ENCODE data around the gene OR2T10.
"Not testable (repeated sequence)": the region's sequence is repeated elsewhere in the genome, so short reads cannot be mapped to it uniquely, and the experiment has no call there.

The OR2T10 gene

GRCh38 chr1:248592655-248593054 is 4.8 kb downstream of the OR2T10 start:
- H3K4me3 ChIP-seq (ENCODE audit: low read depth, low read length), result no peak overlapping the region

GRCh38 chr1:248590055-248590454 is 7.4 kb downstream of the OR2T10 start:
- H3K4me3 ChIP-seq (ENCODE audit: low read depth, low read length), result no peak overlapping the region
- TF ChIP-seq CTCF (IDR thresholded peaks at IDR 0.05; ENCODE audit: insufficient read depth, low read depth, low read length, missing control alignments), result no peak
- no peak for DNase-seq (ENCODE audit: low read depth)

More at GRCh38 chr1:248592655-248593054, 4.8 kb downstream of the OR2T10 start:
- no peak for DNase-seq (ENCODE audit: low read depth)
- TF ChIP-seq CTCF (IDR thresholded peaks at IDR 0.05; ENCODE audit: insufficient read depth, low read depth, low read length, missing control alignments), result no peak

- DNase-seq (ENCODE audit: low read depth), result peak; percentile 13
- no peak overlapping the region for H3K4me3 ChIP-seq (ENCODE audit: low read depth, low read length)
- TF ChIP-seq CTCF (IDR thresholded peaks at IDR 0.05; ENCODE audit: insufficient read depth, low read depth, low read length, missing control alignments), result no peak
Observed at GRCh38 chr1:248589334-248589733, 8.2 kb downstream of the OR2T10 start.

DNA sequence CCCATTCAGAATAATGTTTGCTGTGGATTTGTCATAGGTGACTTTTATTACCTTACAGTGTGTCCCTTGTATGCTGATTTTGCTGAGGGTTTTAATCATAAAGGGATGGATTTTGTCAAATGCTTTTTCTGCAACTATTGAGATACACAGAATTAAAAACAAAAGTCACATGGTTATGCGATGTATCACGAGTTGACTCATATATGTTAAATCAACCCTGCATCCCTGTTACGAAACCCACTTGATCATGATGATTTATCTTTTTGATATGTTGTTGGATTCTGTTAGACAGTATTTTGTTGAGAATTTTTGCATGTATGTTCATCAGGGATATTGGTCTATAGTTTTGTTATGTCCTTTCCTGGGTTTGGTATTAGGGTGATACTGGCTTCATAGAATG is 12.2 kb downstream of the OR2T10 start:
- no peak for TF ChIP-seq CTCF (IDR thresholded peaks at IDR 0.05; ENCODE audit: insufficient read depth, low read depth, low read length, missing control alignments)
- DNase-seq (ENCODE audit: low read depth), result no peak
- no peak overlapping the region for H3K4me3 ChIP-seq (ENCODE audit: low read depth, low read length)

DNA sequence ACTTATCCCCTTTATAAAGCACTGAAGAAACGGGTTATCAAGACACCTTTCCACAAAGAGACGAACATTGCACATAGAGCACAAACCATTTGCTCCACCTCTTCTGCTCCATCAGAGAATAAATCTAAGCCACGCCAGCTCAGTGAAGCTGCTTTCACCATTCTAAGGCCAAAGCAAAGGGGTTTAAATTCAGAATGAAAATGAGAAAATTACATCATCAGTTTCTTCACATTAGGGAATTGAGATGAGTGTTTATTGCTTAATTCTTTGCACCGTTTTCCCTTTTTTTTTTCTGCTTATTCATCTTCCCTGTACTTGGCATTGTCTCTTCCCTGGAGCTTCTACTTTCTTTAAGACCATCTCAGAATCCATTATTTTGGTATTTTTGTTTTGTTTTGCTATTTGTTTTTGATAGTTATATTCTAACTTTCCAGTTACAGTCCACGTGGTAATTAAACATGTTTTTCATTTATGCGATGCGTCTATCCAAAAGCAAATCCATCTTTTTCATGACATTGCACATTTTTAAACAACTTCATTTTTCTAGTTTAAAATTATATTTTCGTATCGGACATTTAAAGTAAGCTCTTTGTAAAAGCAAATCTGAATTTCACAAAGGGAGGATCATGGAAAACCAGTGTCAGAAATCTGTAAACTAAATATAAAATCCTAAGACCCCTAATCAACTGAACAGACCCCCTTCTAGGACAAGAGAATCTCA is 21.1 kb downstream of the OR2T10 start:
- no peak for TF ChIP-seq CTCF (IDR thresholded peaks at IDR 0.05; ENCODE audit: insufficient read depth, low read depth, low read length, missing control alignments)
- no peak for DNase-seq (ENCODE audit: low read depth)
- no peak overlapping the region for H3K4me3 ChIP-seq (ENCODE audit: low read depth, low read length)

DNA sequence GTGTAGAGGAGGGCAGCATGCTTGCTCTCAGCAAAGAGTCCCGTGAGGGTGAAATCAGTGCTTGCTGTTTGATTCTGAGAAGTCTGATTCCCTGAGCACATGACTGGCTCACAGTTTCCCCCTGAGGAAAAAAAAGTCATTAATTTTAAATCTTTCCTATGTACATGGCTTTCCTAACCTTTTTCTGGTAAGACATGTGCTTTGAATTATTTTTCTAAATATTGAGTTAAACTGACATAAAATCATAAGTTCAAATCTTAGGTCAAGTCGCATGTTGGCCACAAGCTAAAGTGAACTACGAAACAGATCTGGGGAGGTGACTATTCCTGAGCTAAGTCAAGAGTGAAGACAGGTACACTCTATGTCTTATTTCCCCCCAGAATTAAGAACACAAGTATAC is 22.8 kb downstream of the OR2T10 start, which contains the start of gene OR2T34:
Gene OR2T34, minus strand, starts transcription at position 101 of the 400 bp plus-strand sequence. Its CDS starts 0 bp downstream, at position 101.
- DNase-seq (ENCODE audit: low read depth); H3K4me3 ChIP-seq (ENCODE audit: low read depth, low read length): not testable (repeated sequence)

DNA sequence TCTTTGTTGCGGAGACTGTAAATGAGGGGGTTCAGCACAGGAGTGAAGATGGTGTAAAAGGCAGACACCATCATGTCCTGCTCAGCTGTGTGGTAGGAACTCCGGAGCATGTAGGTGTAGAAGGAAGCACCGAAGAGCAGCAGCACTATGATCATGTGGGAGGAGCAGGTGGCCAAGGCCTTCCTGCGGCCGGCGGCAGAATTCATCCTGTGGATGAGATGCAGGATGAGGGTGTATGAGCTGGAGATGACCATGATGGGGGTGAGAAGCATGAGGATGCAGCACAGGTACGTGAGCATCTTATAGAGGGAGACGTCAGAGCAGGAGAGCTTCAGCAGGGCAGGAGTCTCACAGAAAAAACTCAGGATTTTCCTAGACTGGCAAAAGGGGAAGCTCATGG is 23.6 kb downstream of the OR2T10 start:
- H3K4me3 ChIP-seq (ENCODE audit: low read depth, low read length); DNase-seq (ENCODE audit: low read depth): not testable (repeated sequence)

GRCh38 chr1:248572049-248572448 is 25.5 kb downstream of the OR2T10 start:
- not testable (repeated sequence) for DNase-seq (ENCODE audit: low read depth); H3K4me3 ChIP-seq (ENCODE audit: low read depth, low read length)

DNA sequence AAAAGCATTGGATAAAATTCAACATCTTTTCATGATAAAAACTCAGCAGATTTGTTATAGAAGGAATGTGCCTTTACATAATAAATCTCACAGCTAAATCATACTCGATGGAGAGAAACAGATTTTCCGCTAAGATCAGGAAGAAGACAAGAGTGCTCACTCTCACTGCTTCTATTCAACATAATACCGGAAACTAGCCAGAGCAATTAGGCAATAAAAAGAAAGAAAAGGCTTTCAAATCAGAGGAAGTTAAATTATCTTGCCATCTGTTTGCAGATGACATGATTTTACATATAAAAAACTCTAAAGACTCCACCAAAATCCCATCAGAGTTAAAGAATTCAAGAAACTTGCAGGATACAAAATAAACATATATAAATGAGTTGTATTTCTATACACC is 26.7 kb downstream of the OR2T10 start:
- not testable (repeated sequence) for H3K4me3 ChIP-seq (ENCODE audit: low read depth, low read length); DNase-seq (ENCODE audit: low read depth)

GRCh38 chr1:248569049-248569448 is 28.5 kb downstream of the OR2T10 start:
- H3K4me3 ChIP-seq (ENCODE audit: low read depth, low read length); DNase-seq (ENCODE audit: low read depth): not testable (repeated sequence)

DNA sequence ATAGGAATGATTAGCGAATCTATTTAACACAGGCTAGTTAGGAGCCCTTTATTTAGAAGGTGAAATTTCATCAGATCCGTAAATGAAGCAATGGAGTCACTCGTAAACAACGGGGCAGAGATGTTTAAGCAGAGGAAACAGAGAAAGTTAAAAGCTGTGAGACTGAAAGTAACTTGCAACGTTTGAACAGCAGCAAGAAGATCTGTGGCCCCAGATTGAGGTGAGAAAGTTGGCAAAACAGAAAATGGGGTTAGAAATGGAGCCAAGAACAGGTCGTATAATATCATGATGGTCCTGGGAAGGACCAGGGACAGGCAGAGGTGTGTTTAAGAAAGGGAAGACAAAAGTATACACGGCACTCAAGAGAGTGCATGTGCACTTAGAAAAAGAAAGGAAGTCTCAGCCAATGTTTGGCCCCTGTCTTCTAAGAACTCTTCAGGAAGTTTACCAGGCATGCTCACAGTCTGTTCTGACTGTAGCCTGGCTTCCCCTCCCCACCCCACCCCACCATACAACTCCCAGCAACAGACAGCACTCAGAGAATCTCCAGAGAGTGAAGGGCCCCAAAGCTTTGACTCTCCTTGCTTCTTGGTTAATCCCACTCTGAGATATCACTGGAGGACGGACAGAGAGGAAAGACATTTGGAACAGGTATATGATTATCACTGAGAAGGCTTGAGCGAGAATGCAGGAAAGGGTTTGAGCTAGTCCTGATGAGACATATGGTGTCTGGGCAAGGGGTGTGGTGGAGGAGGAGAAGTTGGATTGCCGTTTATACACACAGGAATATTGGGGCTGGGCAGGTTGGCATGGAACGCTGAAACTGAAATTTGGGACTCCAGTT is 31.7 kb downstream of the OR2T10 start:
- DNase-seq (ENCODE audit: low read depth), result peak; percentile 40

DNA sequence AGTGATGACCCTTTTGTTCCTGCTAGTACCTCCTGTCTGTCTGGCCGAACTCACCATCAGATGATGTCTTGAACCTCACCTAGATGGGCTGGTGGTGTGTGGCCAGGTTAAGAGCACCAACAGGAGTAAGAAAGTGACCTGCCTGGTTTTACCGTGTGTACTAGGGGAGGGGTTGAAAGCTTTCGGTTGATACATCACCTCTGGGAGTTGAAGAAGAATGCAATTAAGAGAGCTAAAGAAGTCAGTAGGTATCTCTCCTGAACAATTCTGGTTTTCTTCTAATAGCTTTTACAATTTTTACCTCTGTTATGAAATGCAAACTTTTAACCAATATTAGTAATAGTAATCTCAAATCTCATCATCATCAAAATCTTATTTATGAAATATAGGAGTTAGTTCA is 34.8 kb downstream of the OR2T10 start, which contains the start of gene OR2T29:
Gene OR2T29, minus strand, starts transcription at position 101 of the 400 bp plus-strand sequence. CDS start 3,281 bp downstream, outside the sequence.
- not testable (repeated sequence) for DNase-seq (ENCODE audit: low read depth); H3K4me3 ChIP-seq (ENCODE audit: low read depth, low read length)

More for the DNA sequence above, 31.7 kb downstream of the OR2T10 start:
- peak overlapping the region; percentile 38 for H3K4me3 ChIP-seq (ENCODE audit: low read depth, low read length)

Measured in GM12865 (cell line).